Measurements from ENCODE around the gene PRKN. TPM values are rescaled to one million over a fixed set of nuclear protein-coding genes. Genes with fewer than 3 reads are reported as not detected.

The PRKN gene
- total and polyA plus RNA-seq, 5 donors from 2014 or later, result 0.24 to 3.7 (median 2.5) TPM

DNA sequence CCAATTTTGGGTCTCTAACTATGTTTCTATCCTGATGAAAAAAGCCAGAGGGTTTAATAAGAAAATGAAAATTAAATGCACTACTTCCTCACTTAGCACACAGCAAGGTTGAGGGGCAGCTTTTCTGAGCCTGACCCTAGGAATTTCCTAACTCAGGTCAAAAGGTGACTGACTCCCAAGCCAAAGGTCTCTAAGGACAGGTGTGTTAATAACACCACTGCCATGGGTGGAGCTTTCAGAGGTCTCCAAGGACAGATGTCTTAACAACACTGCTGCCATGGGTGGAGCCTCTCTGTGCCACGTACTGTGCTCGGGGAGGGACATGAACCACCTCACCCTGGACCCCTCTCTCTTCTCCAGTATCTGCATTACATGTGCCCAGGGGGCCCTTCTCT, 339.2 kb downstream of the PRKN start:
- Mint-ChIP-seq H3K27ac (no peak overlapping the region), H3K36me3 (no peaks in the 10 kb centered on the region), H3K4me1 (no peaks in the 10 kb centered on the region), H3K9me3 (peaks cover 0 to 2% (median 1%) of the 10 kb centered on the region in 7 donors), H3K4me3 (peak overlapping the region in 1 of 4 donors; percentile 7), H3K27me3 (no peaks in the 10 kb centered on the region)
- Histone ChIP-seq H3K27me3 (ENCODE audit: control insufficient read depth, insufficient read depth, low read length) (no peaks in the 10 kb centered on the region), H3K4me3 (ENCODE audit: low read depth, low read length) (no peak overlapping the region), H3K36me3 (ENCODE audit: control insufficient read depth, insufficient read depth, low read length) (no peaks in the 10 kb centered on the region), H3K4me1 (ENCODE audit: control insufficient read depth, insufficient read depth, low read length, poor library complexity, severe bottlenecking) (no peaks in the 10 kb centered on the region), H3K9me3 (ENCODE audit: control insufficient read depth in 2 of 2, low read length in 2 of 2) (no peaks in the 10 kb centered on the region), H3K27ac (ENCODE audit: insufficient read depth, low read length, poor library complexity, severe bottlenecking) (no peak overlapping the region)
- ATAC-seq (ENCODE audit: low read depth in 2 of 2) (no peak), DNase-seq (no peak)

DNA sequence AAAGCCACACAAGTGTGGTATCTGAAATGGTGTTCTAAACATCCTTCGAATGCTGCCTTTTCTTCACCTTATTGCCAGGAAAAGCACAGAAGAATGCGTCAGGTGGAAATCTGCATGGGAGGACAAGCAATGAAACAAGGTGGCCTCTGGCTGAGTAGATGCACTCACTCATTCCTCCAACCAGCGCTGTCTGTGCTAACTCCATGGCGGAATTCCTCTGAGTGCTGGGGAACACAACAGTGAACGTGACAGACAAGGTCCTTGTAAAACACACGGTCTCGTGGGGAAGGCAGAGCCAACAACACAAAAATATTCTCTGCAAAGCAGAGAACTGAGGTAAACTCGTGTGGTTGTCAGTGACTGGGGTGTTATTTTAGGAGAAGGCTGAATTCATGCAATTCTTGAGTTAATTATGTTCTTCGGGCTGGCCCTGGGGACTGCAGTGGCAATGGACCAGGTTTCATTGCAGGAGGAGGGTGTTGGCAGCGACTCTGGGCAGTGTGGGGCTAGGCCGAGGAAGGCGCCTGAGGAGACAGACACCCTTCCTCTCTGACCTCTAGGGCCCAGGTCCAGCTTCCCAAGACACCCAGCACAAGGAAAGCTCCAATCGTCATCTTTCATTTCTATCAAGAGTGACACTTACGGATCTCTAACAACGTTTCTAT, 339.7 kb downstream of the PRKN start:
- DNase-seq, result no peak
- Mint-ChIP-seq H3K27me3 (no peaks in the 10 kb centered on the region), H3K4me3 (no peak overlapping the region), H3K4me1 (no peaks in the 10 kb centered on the region), H3K36me3 (no peaks in the 10 kb centered on the region), H3K27ac (no peak overlapping the region), H3K9me3 (peaks cover 0 to 4% (median 1%) of the 10 kb centered on the region in 7 donors)
- Histone ChIP-seq H3K4me1 (ENCODE audit: control insufficient read depth, insufficient read depth, low read length, poor library complexity, severe bottlenecking) (no peaks in the 10 kb centered on the region), H3K4me3 (ENCODE audit: low read depth, low read length) (no peak overlapping the region), H3K27ac (ENCODE audit: insufficient read depth, low read length, poor library complexity, severe bottlenecking) (no peak overlapping the region), H3K27me3 (ENCODE audit: control insufficient read depth, insufficient read depth, low read length) (no peaks in the 10 kb centered on the region), H3K36me3 (ENCODE audit: control insufficient read depth, insufficient read depth, low read length) (no peaks in the 10 kb centered on the region), H3K9me3 (ENCODE audit: control insufficient read depth in 2 of 2, low read length in 2 of 2) (no peaks in the 10 kb centered on the region)
- no peak for ATAC-seq (ENCODE audit: low read depth in 2 of 2)

DNA sequence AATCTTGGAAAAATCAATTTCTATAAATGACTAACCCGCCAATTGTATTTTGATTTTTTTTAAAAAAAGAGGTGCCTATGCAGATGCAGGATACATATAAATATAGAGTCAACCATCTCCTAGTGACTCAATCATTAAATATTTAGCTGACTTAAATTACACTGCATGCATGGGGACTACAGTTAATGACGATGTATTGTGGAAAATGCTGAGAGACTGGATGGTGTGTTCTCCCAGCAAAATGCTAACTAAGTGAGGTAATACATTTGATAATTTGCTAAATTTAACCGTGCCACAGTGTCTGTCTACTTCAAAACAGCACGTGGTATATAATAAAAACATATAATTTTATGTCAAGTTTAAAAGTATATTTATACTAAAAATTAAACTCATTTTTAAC, 341.6 kb downstream of the PRKN start:
- no peaks in the 10 kb centered on the region for H3K36me3 ChIP-seq (ENCODE audit: control insufficient read depth, insufficient read depth, low read length)
- Mint-ChIP-seq H3K4me1 (no peaks in the 10 kb centered on the region), H3K36me3 (no peaks in the 10 kb centered on the region), H3K9me3 (peaks cover 0 to 6% (median 1%) of the 10 kb centered on the region in 7 donors), H3K27me3 (no peaks in the 10 kb centered on the region), H3K27ac (no peak overlapping the region), H3K4me3 (no peak overlapping the region)
- ATAC-seq (ENCODE audit: low read depth in 2 of 2) (no peak), DNase-seq (no peak)
- H3K4me3 ChIP-seq (ENCODE audit: low read depth, low read length), result no peak overlapping the region
- H3K27me3 ChIP-seq (ENCODE audit: control insufficient read depth, insufficient read depth, low read length), result no peaks in the 10 kb centered on the region
- H3K9me3 ChIP-seq (ENCODE audit: control insufficient read depth in 2 of 2, low read length in 2 of 2), result no peaks in the 10 kb centered on the region
- no peak overlapping the region for H3K27ac ChIP-seq (ENCODE audit: insufficient read depth, low read length, poor library complexity, severe bottlenecking)
- H3K4me1 ChIP-seq (ENCODE audit: control insufficient read depth, insufficient read depth, low read length, poor library complexity, severe bottlenecking), result no peaks in the 10 kb centered on the region

GRCh38 chr6:162379757-162380409, 347.7 kb downstream of the PRKN start:
- ATAC-seq (ENCODE audit: low read depth in 2 of 2), result no peak

GRCh38 chr6:162377735-162378134, 349.8 kb downstream of the PRKN start:
- no peaks in the 10 kb centered on the region for H3K27me3 Mint-ChIP-seq
- no peak for DNase-seq
- no peaks in the 10 kb centered on the region for H3K36me3 Mint-ChIP-seq
- no peaks in the 10 kb centered on the region for H3K4me1 ChIP-seq (ENCODE audit: control insufficient read depth, insufficient read depth, low read length, poor library complexity, severe bottlenecking)
- no peaks in the 10 kb centered on the region for H3K9me3 ChIP-seq (ENCODE audit: control insufficient read depth in 2 of 2, low read length in 2 of 2)
- H3K27ac Mint-ChIP-seq, result no peak overlapping the region
- no peaks in the 10 kb centered on the region for H3K27me3 ChIP-seq (ENCODE audit: control insufficient read depth, insufficient read depth, low read length)
- no peak for ATAC-seq (ENCODE audit: low read depth in 2 of 2)
- H3K4me3 ChIP-seq (ENCODE audit: low read depth, low read length), result no peak overlapping the region
- H3K27ac ChIP-seq (ENCODE audit: insufficient read depth, low read length, poor library complexity, severe bottlenecking), result no peak overlapping the region
- H3K9me3 Mint-ChIP-seq, result peaks cover 0 to 3% (median 0%) of the 10 kb centered on the region in 7 donors
- H3K4me1 Mint-ChIP-seq, result no peaks in the 10 kb centered on the region
- H3K36me3 ChIP-seq (ENCODE audit: control insufficient read depth, insufficient read depth, low read length), result no peaks in the 10 kb centered on the region
- H3K4me3 Mint-ChIP-seq, result no peak overlapping the region

More at GRCh38 chr6:162379757-162380409, 347.7 kb downstream of the PRKN start:
- H3K4me1 Mint-ChIP-seq, result no peaks in the 10 kb centered on the region
- H3K9me3 Mint-ChIP-seq, result peaks cover 0 to 8% (median 1%) of the 10 kb centered on the region in 7 donors
- no peaks in the 10 kb centered on the region for H3K36me3 Mint-ChIP-seq
- H3K36me3 ChIP-seq (ENCODE audit: control insufficient read depth, insufficient read depth, low read length), result no peaks in the 10 kb centered on the region
- H3K4me1 ChIP-seq (ENCODE audit: control insufficient read depth, insufficient read depth, low read length, poor library complexity, severe bottlenecking), result no peaks in the 10 kb centered on the region
- no peak overlapping the region for H3K4me3 ChIP-seq (ENCODE audit: low read depth, low read length)
- no peak overlapping the region for H3K4me3 Mint-ChIP-seq
- DNase-seq, result no peak
- H3K27ac Mint-ChIP-seq, result no peak overlapping the region
- no peaks in the 10 kb centered on the region for H3K27me3 ChIP-seq (ENCODE audit: control insufficient read depth, insufficient read depth, low read length)
- no peaks in the 10 kb centered on the region for H3K9me3 ChIP-seq (ENCODE audit: control insufficient read depth in 2 of 2, low read length in 2 of 2)
- H3K27me3 Mint-ChIP-seq, result no peaks in the 10 kb centered on the region
- H3K27ac ChIP-seq (ENCODE audit: insufficient read depth, low read length, poor library complexity, severe bottlenecking), result no peak overlapping the region

GRCh38 chr6:162373868-162374267, 353.7 kb downstream of the PRKN start:
- no peaks in the 10 kb centered on the region for H3K36me3 Mint-ChIP-seq
- H3K9me3 ChIP-seq (ENCODE audit: control insufficient read depth in 2 of 2, low read length in 2 of 2), result no peaks in the 10 kb centered on the region
- no peak overlapping the region for H3K27ac ChIP-seq (ENCODE audit: insufficient read depth, low read length, poor library complexity, severe bottlenecking)
- no peaks in the 10 kb centered on the region for H3K27me3 ChIP-seq (ENCODE audit: control insufficient read depth, insufficient read depth, low read length)
- H3K4me3 ChIP-seq (ENCODE audit: low read depth, low read length), result no peak overlapping the region
- H3K4me3 Mint-ChIP-seq, result no peak overlapping the region
- ATAC-seq (ENCODE audit: low read depth in 2 of 2) (no peak), DNase-seq (no peak)
- peaks cover 0 to 4% (median 2%) of the 10 kb centered on the region in 7 donors for H3K9me3 Mint-ChIP-seq
- no peaks in the 10 kb centered on the region for H3K4me1 Mint-ChIP-seq
- no peaks in the 10 kb centered on the region for H3K27me3 Mint-ChIP-seq
- no peaks in the 10 kb centered on the region for H3K36me3 ChIP-seq (ENCODE audit: control insufficient read depth, insufficient read depth, low read length)
- no peaks in the 10 kb centered on the region for H3K4me1 ChIP-seq (ENCODE audit: control insufficient read depth, insufficient read depth, low read length, poor library complexity, severe bottlenecking)
- no peak overlapping the region for H3K27ac Mint-ChIP-seq

DNA sequence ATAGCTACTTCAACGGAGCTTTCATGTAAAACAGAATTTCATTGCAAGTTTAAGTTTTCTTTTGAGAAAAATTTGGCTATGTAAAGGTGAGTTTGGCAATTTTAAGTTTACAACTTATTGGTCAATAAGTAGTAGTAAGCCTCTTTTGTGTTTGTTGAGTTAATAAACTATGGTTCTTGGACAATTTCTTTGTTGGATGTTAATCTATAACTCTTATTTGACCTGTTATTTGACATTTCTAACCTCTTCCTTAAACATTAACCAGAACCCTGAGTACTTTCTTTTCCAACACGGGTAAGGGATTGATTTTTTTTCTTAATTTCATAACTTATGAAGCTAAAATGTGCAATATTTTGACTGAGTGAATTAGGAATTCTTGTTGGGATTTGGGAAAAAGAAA, 354.4 kb downstream of the PRKN start:
- no peak overlapping the region for H3K4me3 ChIP-seq (ENCODE audit: low read depth, low read length)
- no peak for ATAC-seq (ENCODE audit: low read depth in 2 of 2)
- H3K36me3 ChIP-seq (ENCODE audit: control insufficient read depth, insufficient read depth, low read length), result no peaks in the 10 kb centered on the region
- no peak overlapping the region for H3K27ac Mint-ChIP-seq
- no peaks in the 10 kb centered on the region for H3K36me3 Mint-ChIP-seq
- no peak overlapping the region for H3K4me3 Mint-ChIP-seq
- H3K9me3 Mint-ChIP-seq, result peaks cover 0 to 4% (median 2%) of the 10 kb centered on the region in 7 donors
- no peak for DNase-seq
- no peaks in the 10 kb centered on the region for H3K27me3 ChIP-seq (ENCODE audit: control insufficient read depth, insufficient read depth, low read length)
- H3K4me1 Mint-ChIP-seq, result no peaks in the 10 kb centered on the region
- H3K27me3 Mint-ChIP-seq, result no peaks in the 10 kb centered on the region
- no peak overlapping the region for H3K27ac ChIP-seq (ENCODE audit: insufficient read depth, low read length, poor library complexity, severe bottlenecking)
- no peaks in the 10 kb centered on the region for H3K4me1 ChIP-seq (ENCODE audit: control insufficient read depth, insufficient read depth, low read length, poor library complexity, severe bottlenecking)
- H3K9me3 ChIP-seq (ENCODE audit: control insufficient read depth in 2 of 2, low read length in 2 of 2), result no peaks in the 10 kb centered on the region

GRCh38 chr6:162372106-162372505, 355.5 kb downstream of the PRKN start:
- ATAC-seq (ENCODE audit: low read depth in 2 of 2) (no peak), DNase-seq (no peak)
- Mint-ChIP-seq H3K27ac (no peak overlapping the region), H3K36me3 (no peaks in the 10 kb centered on the region), H3K9me3 (peaks cover 0 to 4% (median 2%) of the 10 kb centered on the region in 7 donors), H3K27me3 (no peaks in the 10 kb centered on the region), H3K4me1 (no peaks in the 10 kb centered on the region), H3K4me3 (no peak overlapping the region)
- Histone ChIP-seq H3K4me1 (ENCODE audit: control insufficient read depth, insufficient read depth, low read length, poor library complexity, severe bottlenecking) (no peaks in the 10 kb centered on the region), H3K27me3 (ENCODE audit: control insufficient read depth, insufficient read depth, low read length) (no peaks in the 10 kb centered on the region), H3K27ac (ENCODE audit: insufficient read depth, low read length, poor library complexity, severe bottlenecking) (no peak overlapping the region), H3K36me3 (ENCODE audit: control insufficient read depth, insufficient read depth, low read length) (no peaks in the 10 kb centered on the region), H3K9me3 (ENCODE audit: control insufficient read depth in 2 of 2, low read length in 2 of 2) (no peaks in the 10 kb centered on the region), H3K4me3 (ENCODE audit: low read depth, low read length) (no peak overlapping the region)
